Activated CD8-positive, alpha-beta memory T cell treated with anti-CD3 and anti-CD28 coated beads, Interleukin-2, amount 50 U/mL, for 24 hours (primary cell): Measurements from ENCODE around the gene C2CD4B.

Source experiments
- DNase-seq: peaks from one replicate; pipeline ENCODE4 v3.0.0-alpha.2; 2020; ENCODE audit errors: extremely low read depth

Gene C2CD4B, protein sequence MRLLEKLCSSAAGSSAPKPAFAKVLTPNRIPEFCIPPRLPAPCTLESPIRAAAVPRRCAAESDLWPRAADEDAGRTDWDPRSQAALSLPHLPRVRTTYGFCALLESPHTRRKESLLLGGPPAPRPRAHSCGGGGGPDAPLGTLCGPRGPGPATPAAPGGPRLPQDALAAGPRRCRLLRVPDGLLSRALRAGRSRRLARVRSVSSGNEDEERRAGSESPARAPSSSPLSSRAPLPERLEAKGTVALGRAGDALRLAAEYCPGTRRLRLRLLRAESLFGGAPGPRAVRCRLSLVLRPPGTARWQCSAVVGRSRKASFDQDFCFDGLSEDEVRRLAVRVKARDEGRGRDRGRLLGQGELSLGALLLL

DNA sequence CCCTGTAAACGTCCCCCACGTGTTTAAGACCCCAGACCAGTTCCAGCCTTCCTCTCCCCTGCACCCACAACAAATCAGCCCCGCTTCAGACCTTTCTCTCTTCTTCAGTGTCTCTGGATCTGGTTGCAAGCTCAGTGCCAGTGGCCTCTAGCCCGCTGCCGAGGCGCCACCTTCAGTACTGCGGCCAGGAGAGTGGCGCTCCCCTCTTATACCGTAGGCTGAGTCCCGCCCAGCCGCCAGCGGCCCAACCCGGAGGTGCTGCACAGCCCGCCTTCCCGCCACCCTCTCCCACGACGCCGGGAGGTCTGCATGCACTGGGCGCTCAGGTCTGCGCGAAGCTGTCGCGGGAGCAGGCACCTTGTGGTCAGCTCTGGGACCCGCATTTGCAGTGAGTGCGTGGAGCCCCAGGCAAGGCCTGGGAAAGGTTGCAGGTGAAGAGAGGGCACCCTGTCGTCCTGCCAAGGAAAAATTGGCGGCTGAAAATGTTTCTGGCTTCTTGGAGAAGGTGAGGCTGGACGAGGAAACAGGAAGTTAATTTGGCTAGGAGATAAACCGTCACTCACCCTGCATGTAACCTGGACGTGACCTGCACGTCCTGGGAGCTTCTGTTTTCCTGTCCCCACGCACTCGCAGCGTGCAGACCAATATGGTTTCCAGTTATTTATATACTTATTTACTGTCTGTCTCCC, at the start of gene C2CD4B:
C2CD4B (minus strand) TSS at position 182 of the 689 bp plus-strand sequence. CDS start 301 bp downstream, outside the sequence.
- DNase-seq: no peak

- DNase-seq: no peak
These were observed 47.7 kb upstream of the C2CD4B start for GRCh38 chr15:62212741-62213140.

DNA sequence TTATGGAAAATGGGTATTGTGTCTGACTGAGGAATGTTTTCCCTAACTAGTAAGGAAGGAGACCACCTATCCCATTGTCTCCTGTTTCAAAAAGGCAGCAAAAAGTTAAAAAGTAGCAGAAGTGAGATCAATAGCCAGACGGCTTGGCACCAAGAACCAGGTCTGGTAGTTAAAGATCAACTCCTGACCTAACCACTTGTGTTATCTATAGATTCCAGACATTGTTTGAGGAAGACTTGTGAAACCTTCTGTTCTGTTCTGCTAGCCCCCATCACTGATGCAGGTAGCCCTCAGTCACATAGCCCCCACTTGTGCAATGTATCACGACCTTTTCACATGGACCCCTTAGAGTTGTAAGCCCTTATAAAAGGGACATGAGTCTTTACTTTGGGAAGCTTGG, 46.3 kb upstream of the C2CD4B start:
- DNase-seq: no peak

DNA sequence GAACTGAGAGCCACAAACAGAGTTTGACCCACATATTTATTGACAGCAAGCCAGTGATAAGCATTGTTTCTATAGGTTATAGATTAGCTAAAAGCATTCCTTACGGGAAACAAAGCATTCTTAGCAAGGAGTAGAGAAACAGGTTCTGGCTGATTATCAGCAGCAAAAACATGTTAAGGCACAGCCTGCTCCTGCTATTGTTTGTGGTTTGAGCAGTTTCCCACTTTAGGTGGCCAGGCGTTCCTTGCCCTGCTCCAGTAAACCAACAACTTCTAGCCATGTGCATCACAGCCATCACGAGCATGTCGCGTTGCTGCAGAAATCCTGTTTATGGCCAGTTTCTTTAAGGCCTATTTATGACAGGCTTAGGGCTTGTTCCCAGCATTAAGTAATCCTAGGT, 44.7 kb upstream of the C2CD4B start:
- DNase-seq: no peak

DNA sequence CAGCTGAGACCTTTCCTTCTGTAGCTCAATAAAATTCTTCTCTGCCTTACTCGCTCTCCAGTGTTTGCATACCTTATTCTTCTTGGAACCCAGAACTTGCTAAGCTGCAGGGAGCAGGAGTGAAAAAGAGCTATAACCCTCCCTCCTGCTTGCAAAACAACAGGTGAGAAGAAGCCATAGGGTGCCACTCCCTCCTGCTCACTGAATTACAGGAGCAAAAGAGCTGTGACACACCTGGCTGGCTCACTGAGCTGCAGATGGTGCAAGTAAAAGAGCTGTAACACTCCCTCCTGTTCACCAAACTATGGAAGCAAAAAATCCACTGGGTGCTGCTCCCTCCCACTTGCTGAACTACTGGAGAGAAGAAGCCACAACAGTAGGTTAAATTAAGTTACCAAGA, 44.2 kb upstream of the C2CD4B start:
- DNase-seq: no peak

- no peak for DNase-seq
These were observed 43.8 kb upstream of the C2CD4B start for GRCh38 chr15:62208884-62209283.

GRCh38 chr15:62208367-62208766, 43.3 kb upstream of the C2CD4B start:
- no peak for DNase-seq

DNA sequence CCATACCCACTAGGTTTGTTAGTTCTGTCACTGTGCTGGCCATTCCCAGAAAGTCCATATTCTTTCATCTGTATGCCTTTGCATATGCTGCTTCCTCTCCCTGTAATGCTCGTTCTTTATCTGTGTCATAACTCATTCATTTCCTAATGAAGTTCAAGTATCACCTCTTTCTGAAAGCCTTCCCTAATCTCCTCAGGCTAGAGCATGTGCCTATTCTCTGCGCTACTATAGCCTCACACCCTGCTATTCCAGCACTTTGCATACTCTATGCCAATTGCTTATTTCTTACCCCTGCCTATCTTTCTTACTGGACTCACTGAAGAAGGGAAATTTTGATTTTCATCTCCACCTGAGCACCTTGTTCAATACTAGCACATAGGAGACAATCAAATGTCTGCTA, 25.6 kb upstream of the C2CD4B start:
- DNase-seq: no peak

GRCh38 chr15:62190274-62190673, 25.2 kb upstream of the C2CD4B start:
- no peak for DNase-seq

- no peak for DNase-seq
These were observed 23.7 kb upstream of the C2CD4B start for GRCh38 chr15:62188744-62189143.

- DNase-seq: no peak
These were observed 22.8 kb upstream of the C2CD4B start for GRCh38 chr15:62187910-62188309.

GRCh38 chr15:62187425-62187824, 22.3 kb upstream of the C2CD4B start:
- no peak for DNase-seq

DNA sequence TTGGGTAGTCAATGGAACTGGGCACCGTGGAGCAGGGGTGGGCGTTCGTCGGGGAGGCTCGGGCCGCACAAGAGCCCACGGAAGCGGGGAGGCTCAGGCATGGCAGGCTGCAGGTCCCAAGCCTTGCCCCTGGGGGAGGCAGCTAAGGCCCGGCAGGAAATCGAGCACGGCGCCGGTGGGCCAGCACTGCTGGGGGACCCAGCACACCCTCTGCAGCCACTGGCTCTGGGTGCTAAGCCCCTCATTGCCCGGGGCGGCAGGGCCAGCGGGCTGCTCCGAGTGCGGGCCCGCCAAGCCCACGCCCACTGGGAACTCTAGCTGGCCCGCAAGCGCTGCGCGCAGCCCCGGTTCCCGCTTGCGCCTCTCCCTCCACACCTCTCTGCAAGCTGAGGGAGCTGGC, 21.5 kb upstream of the C2CD4B start:
- DNase-seq: no peak

- no peak for DNase-seq
These were observed 18.0 kb upstream of the C2CD4B start for GRCh38 chr15:62183130-62183529.

- no peak for DNase-seq
These were observed 8.1 kb upstream of the C2CD4B start for GRCh38 chr15:62173215-62173614.

DNA sequence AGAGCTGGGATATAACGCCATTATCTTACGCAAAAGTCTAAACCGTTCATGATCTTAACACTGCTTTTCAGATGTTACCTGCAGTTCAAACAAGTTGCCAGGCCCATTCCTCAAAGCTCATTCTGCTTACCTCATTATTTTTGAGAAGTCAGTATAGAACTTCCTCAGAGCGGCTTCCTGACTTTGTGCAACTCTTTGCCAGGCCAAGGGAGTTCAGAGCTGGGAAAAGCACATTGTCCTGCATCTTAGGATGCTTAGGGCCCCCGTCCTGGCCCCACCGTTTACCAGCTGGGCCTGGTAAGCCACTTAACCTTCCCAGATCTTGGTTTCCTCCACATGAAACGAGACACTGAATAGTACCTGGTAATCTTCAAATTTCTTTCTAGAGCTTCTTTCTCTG, 6.8 kb upstream of the C2CD4B start:
- no peak for DNase-seq

DNA sequence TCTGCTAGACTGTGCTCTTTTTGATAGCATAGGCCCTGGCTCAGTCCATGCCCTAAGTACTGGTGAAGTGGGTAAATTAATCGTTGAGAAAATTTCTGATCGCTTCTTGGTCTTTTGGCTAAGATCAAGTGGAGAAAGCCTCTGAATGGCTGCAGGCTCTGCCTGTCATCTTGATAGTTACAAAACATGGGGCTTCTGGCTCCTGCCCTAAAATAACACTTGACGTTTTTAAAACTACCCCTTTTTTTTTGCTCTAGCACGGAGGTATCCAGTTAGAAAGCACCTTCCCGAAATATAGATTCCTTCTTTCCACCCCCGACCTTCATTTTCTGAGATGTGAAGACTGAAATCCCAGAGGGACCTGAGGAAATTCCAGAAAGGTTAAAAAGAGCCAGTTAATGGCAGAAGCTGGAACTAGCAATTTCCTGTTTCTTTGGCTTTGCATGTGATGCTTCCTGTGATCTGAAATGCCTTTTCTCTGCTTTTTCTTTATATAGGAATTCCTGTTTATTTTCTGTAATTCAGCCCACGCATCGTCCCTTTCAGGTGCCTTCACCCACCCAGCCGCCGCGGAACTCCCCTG, 799 bp upstream of the C2CD4B start:
- no peak for DNase-seq

- no peak for DNase-seq
These were observed 535 bp downstream of the C2CD4B start for GRCh38 chr15:62164396-62165103.

- DNase-seq: no peak
These were observed 1.1 kb downstream of the C2CD4B start for GRCh38 chr15:62164014-62164395.

DNA sequence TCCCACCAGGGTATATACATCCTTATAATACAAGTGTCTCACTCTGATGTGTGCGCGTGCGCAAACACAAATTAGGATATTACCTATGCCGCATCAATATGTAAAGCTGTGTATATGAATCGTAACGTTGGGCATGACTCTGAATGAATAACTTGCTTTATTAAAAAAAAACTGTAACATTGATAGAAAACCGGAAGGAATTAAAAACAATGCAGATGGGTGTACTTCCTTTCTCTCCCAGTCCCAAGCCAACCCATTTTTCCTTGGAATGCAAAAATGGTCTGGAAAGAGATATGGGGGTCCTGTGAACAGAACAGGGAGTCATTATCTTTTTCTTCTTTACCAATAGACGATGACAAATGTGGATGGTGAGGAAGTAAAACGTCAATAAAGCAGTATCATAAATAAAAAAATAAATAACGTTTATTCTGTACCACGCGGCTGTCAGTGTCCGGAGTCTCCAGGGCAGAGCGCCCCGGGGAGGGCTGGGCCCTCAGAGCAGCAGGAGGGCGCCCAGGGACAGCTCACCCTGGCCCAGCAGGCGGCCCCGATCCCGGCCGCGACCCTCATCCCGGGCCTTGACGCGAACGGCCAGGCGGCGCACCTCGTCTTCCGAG, 1.6 kb downstream of the C2CD4B start:
- DNase-seq: no peak

DNA sequence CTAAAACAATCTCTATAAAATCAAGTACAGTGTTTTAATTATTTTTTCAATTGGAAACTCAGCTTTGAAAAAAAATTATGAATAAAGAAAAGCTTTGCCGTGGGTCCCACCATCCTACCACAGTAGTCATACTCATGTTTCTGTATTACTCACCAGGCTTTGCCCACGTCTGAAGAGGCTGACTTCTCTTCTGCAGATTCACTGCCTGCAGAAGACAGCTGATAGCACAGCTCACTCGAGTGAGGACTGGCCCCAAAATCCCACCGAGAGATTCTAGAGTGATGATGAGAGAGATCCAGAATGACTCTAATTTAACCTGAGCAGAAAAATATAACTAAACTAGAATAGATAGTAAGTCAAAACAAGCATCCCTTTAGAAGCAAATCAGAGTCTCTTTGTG, 11.9 kb downstream of the C2CD4B start:
- no peak for DNase-seq

GRCh38 chr15:62150445-62150844, 14.6 kb downstream of the C2CD4B start:
- DNase-seq: no peak
